H9 (cell line): ENCODE results near the gene CDK10. TPM values are rescaled to one million over a fixed set of nuclear protein-coding genes. Genes with fewer than 3 reads are reported as not detected.

ENCODE experiments used
- DNase-seq: peaks from one replicate; pipeline ENCODE4 v3.0.0-alpha.2; 2017
- H2AFZ ChIP-seq: one replicate; pipeline ENCODE4 v1.6.1; 2013; ENCODE audit warnings: mild to moderate bottlenecking, low read length, control low read depth, moderate library complexity
- H2AK5ac ChIP-seq: 2 replicates; pipeline ENCODE4 v1.6.1; 2013; ENCODE audit warnings: low read length, control low read depth, mixed read lengths; ENCODE audit not compliant: insufficient read length
- H2BK120ac ChIP-seq: one replicate; pipeline ENCODE4 v1.6.1; 2013; ENCODE audit warnings: low read depth, mild to moderate bottlenecking, low read length, control low read depth, inconsistent platforms; ENCODE audit not compliant: poor library complexity, severe bottlenecking
- H2BK12ac ChIP-seq: 2 replicates; pipeline ENCODE4 v1.6.1; 2013; ENCODE audit warnings: low read length, control low read depth, mixed read lengths, low read depth; ENCODE audit not compliant: insufficient read length
- H2BK15ac ChIP-seq: 2 replicates; pipeline ENCODE4 v1.6.1; 2013; ENCODE audit warnings: low read depth, low read length, control low read depth
- H2BK20ac ChIP-seq: one replicate; pipeline ENCODE4 v1.6.1; 2013; ENCODE audit warnings: low read depth, mild to moderate bottlenecking, low read length, control low read depth, inconsistent platforms; ENCODE audit not compliant: poor library complexity, severe bottlenecking
- H2BK5ac ChIP-seq: 2 replicates; pipeline ENCODE4 v1.6.1; 2013; ENCODE audit warnings: low read length, control low read depth, mixed read lengths; ENCODE audit not compliant: insufficient read length
- H3K14ac ChIP-seq: 2 replicates; pipeline ENCODE4 v1.6.1; 2013; ENCODE audit warnings: low read length, control low read depth; ENCODE audit not compliant: insufficient read depth
- H3K18ac ChIP-seq: 2 replicates; pipeline ENCODE4 v1.6.1; 2013; ENCODE audit warnings: low read depth, mild to moderate bottlenecking, mixed read lengths, low read length, control low read depth; ENCODE audit not compliant: insufficient read length
- H3K23ac ChIP-seq: 2 replicates; pipeline ENCODE4 v1.6.1; 2013; ENCODE audit warnings: low read length, control low read depth, mixed read lengths, low read depth; ENCODE audit not compliant: insufficient read length
- H3K23me2 ChIP-seq: 2 replicates; pipeline ENCODE4 v1.6.1; 2013; ENCODE audit warnings: low read depth, mild to moderate bottlenecking, mixed read lengths, low read length, control low read depth; ENCODE audit not compliant: insufficient read length, poor library complexity, severe bottlenecking
- H3K27ac ChIP-seq: 2 replicates; pipeline ENCODE4 v1.5.1; 2013; ENCODE audit warnings: low read length, control low read depth, mixed read lengths, low read depth; ENCODE audit not compliant: insufficient read length
- H3K27me3 ChIP-seq: 2 replicates; pipeline ENCODE4 v1.6.1; 2013; ENCODE audit warnings: low read length, control low read depth, inconsistent platforms; ENCODE audit not compliant: insufficient read depth
- H3K4ac ChIP-seq: 2 replicates; pipeline ENCODE4 v1.6.1; 2013; ENCODE audit warnings: low read depth, mild to moderate bottlenecking, control low read depth, inconsistent platforms, low read length, moderate library complexity
- H3K4me1 ChIP-seq: 2 replicates; pipeline ENCODE4 v1.6.1; 2013; ENCODE audit warnings: low read length, control low read depth, inconsistent platforms; ENCODE audit not compliant: insufficient read depth
- H3K4me2 ChIP-seq: 2 replicates; pipeline ENCODE4 v1.6.1; 2013; ENCODE audit warnings: low read length, control low read depth, mixed read lengths; ENCODE audit not compliant: insufficient read length, insufficient read depth
- H3K56ac ChIP-seq: 2 replicates; pipeline ENCODE4 v1.6.1; 2013; ENCODE audit warnings: low read depth, mild to moderate bottlenecking, mixed read lengths, low read length, control low read depth; ENCODE audit not compliant: insufficient read length
- H3K79me1 ChIP-seq: 2 replicates; pipeline ENCODE4 v1.6.1; 2013; ENCODE audit warnings: low read depth, mild to moderate bottlenecking, moderate library complexity, low read length, control low read depth, inconsistent platforms; ENCODE audit not compliant: insufficient read depth, poor library complexity, severe bottlenecking
- H3K79me2 ChIP-seq: 2 replicates; pipeline ENCODE4 v1.6.1; 2013; ENCODE audit warnings: low read length, control low read depth, inconsistent platforms; ENCODE audit not compliant: insufficient read depth
- H3K9ac ChIP-seq: 2 replicates; pipeline ENCODE4 v1.6.1; 2013; ENCODE audit warnings: low read length, control low read depth, mixed read lengths; ENCODE audit not compliant: insufficient read length; ENCODE audit errors: extremely low read depth
- H3K9me3 ChIP-seq: one replicate; pipeline ENCODE4 v1.6.1; 2013; ENCODE audit warnings: low read depth, low read length, inconsistent platforms; ENCODE audit not compliant: control insufficient read depth
- H3T11ph ChIP-seq: one replicate; pipeline ENCODE4 v1.6.1; 2013; ENCODE audit warnings: mild to moderate bottlenecking, low read length, control low read depth, inconsistent platforms
- H4K20me1 ChIP-seq: one replicate; pipeline ENCODE4 v1.6.1; 2013; ENCODE audit not compliant: control insufficient read depth, insufficient read length, insufficient read depth
- H4K5ac ChIP-seq: 2 replicates; pipeline ENCODE4 v1.6.1; 2013; ENCODE audit warnings: low read depth, mild to moderate bottlenecking, mixed read lengths, low read length, control low read depth; ENCODE audit not compliant: insufficient read length
- H4K8ac ChIP-seq: replicated peaks from 2 replicates; pipeline ENCODE4 v1.6.1; 2013; ENCODE audit warnings: low read length, control low read depth, mixed read lengths, low read depth; ENCODE audit not compliant: insufficient read length
- H4K91ac ChIP-seq: 2 replicates; pipeline ENCODE4 v1.6.1; 2013; ENCODE audit warnings: low read depth, mild to moderate bottlenecking, moderate library complexity, mixed read lengths, low read length, control low read depth; ENCODE audit not compliant: insufficient read length
- H3K27ac Mint-ChIP-seq, 3 experiments: 2 replicates in 2 of 3; 3 replicates in 1 of 3; pipeline ENCODE4 v1.8.0; 2020 to 2021; ENCODE audit warnings: mixed read lengths in 3 of 3, mild to moderate bottlenecking in 1 of 3, moderate library complexity in 1 of 3
- H3K27me3 Mint-ChIP-seq: 2 replicates; pipeline ENCODE4 v1.8.0; 2021; ENCODE audit warnings: low read depth, mild to moderate bottlenecking, moderate library complexity, mixed read lengths
- H3K36me3 Mint-ChIP-seq, 3 experiments: 2 replicates in 2 of 3; 3 replicates in 1 of 3; pipeline ENCODE4 v1.8.0; 2020 to 2021; ENCODE audit warnings: low read depth in 3 of 3, mixed read lengths in 3 of 3; ENCODE audit not compliant: insufficient read depth in 1 of 3
- H3K4me1 Mint-ChIP-seq, 2 experiments: 2 replicates each; pipeline ENCODE4 v1.8.0; 2020; ENCODE audit warnings: mixed read lengths in 2 of 2
- H3K4me3 Mint-ChIP-seq, 2 experiments: 2 replicates in 1 of 2; 3 replicates in 1 of 2; pipeline ENCODE4 v1.8.0; 2020 to 2021; ENCODE audit warnings: mild to moderate bottlenecking in 2 of 2, mixed read lengths in 2 of 2, moderate library complexity in 1 of 2
- H3K9me3 Mint-ChIP-seq, 2 experiments: 2 replicates in 1 of 2; 3 replicates in 1 of 2; pipeline ENCODE4 v1.8.0; 2020; ENCODE audit warnings: mild to moderate bottlenecking in 2 of 2, mixed read lengths in 2 of 2, moderate library complexity in 1 of 2
- CTCF ChIP-seq: fragments of 200-600 bp; sonication (generic); conservative IDR thresholded peaks from 3 replicates; pipeline ENCODE4 v1.8.0; 2021; ENCODE audit warnings: antibody characterized with exemption, mild to moderate bottlenecking
- WGBS: extraction: QIAGEN DNeasy Blood & Tissue Kit; methylation state at CpG from one replicate; pipeline ENCODE4 v1.1.7; 2013; ENCODE audit warnings: missing lambda C conversion rate, low lambda C conversion rate, mixed read lengths; ENCODE audit not compliant: insufficient read length; ENCODE audit errors: extremely low coverage; 5-methylcytosine and 5-hydroxymethylcytosine counted together
- total RNA-seq: library from RNA; stranded (reverse); gene quantifications from 2 replicates; pipeline ENCODE4 v1.2.1, GENCODE V29; 2021

CDK10 gene
- total RNA-seq, 1 experiment from 2014 or later: 77.1 TPM

GRCh38 chr16:89639385-89639784 is 47.1 kb upstream of the CDK10 start:
- Histone ChIP-seq H2AK5ac (no peak overlapping the region), H2BK120ac (no peak overlapping the region), H4K20me1 (no peaks in the 10 kb centered on the region), H2BK15ac (no peak overlapping the region), H4K91ac (no peak overlapping the region), H2AFZ (no peak overlapping the region), H4K5ac (no peak overlapping the region), H3K27ac (no peak overlapping the region), H3K79me2 (no peaks in the 10 kb centered on the region), H2BK12ac (no peak overlapping the region), H3K27me3 (no peaks in the 10 kb centered on the region), H3K18ac (no peak overlapping the region), H3K23me2 (no peaks in the 10 kb centered on the region), H3K4me1 (no peaks in the 10 kb centered on the region), H2BK5ac (no peak overlapping the region), H3K79me1 (no peaks in the 10 kb centered on the region), H2BK20ac (no peak overlapping the region), H3K56ac (no peak overlapping the region), H3K4me2 (no peak overlapping the region), H3K14ac (no peak overlapping the region), H3K4ac (no peak overlapping the region), H3T11ph (no peak overlapping the region), H3K9ac (no peak overlapping the region), H4K8ac (no peak overlapping the region), H3K9me3 (no peaks in the 10 kb centered on the region), H3K23ac (no peak overlapping the region)
- Mint-ChIP-seq H3K9me3 (no peaks in the 10 kb centered on the region), H3K4me3 (no peak overlapping the region), H3K27me3 (peaks cover 12% of the 10 kb centered on the region), H3K4me1 (peaks cover 10 to 11% of the 10 kb centered on the region in 2 experiments), H3K27ac (no peak overlapping the region), H3K36me3 (peaks cover 0 to 2% (median 0%) of the 10 kb centered on the region in 3 experiments; a peak in 2 of 7 replicates)
- DNase-seq: no peak
- no peak for TF ChIP-seq CTCF
- no CpG with 5 or more reads among the region's 6 CpGs for WGBS
